Measurements from ENCODE around the gene KRT82. TPM values are rescaled to one million over a fixed set of nuclear protein-coding genes. Genes with fewer than 3 reads are reported as not detected.

Gene KRT82
- total RNA-seq, 2 experiments from 2014 or later = not detected

DNA sequence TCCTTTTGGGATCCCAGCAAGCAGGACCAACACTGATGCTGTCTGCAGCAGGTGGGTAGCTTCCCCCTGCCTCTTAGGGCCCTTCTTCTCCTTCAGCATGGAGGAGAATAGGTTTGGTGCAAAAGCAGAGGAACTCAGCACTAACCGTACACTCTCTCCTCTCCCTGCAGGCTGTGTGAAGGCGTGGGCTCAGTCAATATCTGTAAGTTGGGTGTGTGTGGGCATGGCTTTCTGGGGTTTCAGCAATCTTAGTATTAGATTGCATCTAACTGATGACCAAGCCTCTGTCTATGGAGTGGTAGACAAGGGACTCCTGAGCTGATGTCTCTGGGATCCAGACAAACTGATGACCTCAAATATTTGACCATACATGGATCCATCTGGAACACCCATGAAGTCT lies 53.2 kb downstream of the KRT82 start:
- Histone ChIP-seq H3K9me3 (ENCODE audit: low read length) (no peaks in the 10 kb centered on the region), H4K20me1 (ENCODE audit: insufficient read depth, low read length) (no peaks in the 10 kb centered on the region), H3K9me2 (ENCODE audit: insufficient read depth, low read length) (no peaks in the 10 kb centered on the region), H3K4me3 (ENCODE audit: low read depth, low read length, poor library complexity, severe bottlenecking) (no peak overlapping the region), H3K36me3 (ENCODE audit: insufficient read depth, low read length) (no peaks in the 10 kb centered on the region), H3K27ac (ENCODE audit: low read depth, low read length, poor library complexity, severe bottlenecking) (no peak overlapping the region), H3K4me2 (ENCODE audit: low read length) (no peak overlapping the region), H2AFZ (ENCODE audit: low read length) (no peak overlapping the region), H3K79me2 (ENCODE audit: insufficient read depth, low read depth, low read length) (no peaks in the 10 kb centered on the region), H3K4me1 (ENCODE audit: insufficient read depth, low read length, poor library complexity, severe bottlenecking) (peaks cover 12% of the 10 kb centered on the region)
- DNase-seq (ENCODE audit: low spot score) = no peak
- no TSS peak for BruUV-seq (replicated peaks)
- intact Hi-C loops (cut with micrococcal nuclease; ENCODE audit: unreplicated experiment) = no loop called here
- TF ChIP-seq EZH2phosphoT487 (IDR thresholded peaks at IDR 0.05; ENCODE audit: borderline replicate concordance, low read depth, low read length) = no peak
- TF ChIP-seq, protein P1, sequence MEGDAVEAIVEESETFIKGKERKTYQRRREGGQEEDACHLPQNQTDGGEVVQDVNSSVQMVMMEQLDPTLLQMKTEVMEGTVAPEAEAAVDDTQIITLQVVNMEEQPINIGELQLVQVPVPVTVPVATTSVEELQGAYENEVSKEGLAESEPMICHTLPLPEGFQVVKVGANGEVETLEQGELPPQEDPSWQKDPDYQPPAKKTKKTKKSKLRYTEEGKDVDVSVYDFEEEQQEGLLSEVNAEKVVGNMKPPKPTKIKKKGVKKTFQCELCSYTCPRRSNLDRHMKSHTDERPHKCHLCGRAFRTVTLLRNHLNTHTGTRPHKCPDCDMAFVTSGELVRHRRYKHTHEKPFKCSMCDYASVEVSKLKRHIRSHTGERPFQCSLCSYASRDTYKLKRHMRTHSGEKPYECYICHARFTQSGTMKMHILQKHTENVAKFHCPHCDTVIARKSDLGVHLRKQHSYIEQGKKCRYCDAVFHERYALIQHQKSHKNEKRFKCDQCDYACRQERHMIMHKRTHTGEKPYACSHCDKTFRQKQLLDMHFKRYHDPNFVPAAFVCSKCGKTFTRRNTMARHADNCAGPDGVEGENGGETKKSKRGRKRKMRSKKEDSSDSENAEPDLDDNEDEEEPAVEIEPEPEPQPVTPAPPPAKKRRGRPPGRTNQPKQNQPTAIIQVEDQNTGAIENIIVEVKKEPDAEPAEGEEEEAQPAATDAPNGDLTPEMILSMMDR (conservative IDR thresholded peaks at IDR 0.05; ENCODE audit: low read length) = no peak
- CTCF ChIA-PET (ENCODE audit: unreplicated experiment) = no interaction called here
- POLR2A ChIA-PET = interaction anchor here (0.5 kb wide), 1 partner anchor 1389 kb away, joined by 5 read pairs; no protein-coding TSS in a partner anchor

DNA sequence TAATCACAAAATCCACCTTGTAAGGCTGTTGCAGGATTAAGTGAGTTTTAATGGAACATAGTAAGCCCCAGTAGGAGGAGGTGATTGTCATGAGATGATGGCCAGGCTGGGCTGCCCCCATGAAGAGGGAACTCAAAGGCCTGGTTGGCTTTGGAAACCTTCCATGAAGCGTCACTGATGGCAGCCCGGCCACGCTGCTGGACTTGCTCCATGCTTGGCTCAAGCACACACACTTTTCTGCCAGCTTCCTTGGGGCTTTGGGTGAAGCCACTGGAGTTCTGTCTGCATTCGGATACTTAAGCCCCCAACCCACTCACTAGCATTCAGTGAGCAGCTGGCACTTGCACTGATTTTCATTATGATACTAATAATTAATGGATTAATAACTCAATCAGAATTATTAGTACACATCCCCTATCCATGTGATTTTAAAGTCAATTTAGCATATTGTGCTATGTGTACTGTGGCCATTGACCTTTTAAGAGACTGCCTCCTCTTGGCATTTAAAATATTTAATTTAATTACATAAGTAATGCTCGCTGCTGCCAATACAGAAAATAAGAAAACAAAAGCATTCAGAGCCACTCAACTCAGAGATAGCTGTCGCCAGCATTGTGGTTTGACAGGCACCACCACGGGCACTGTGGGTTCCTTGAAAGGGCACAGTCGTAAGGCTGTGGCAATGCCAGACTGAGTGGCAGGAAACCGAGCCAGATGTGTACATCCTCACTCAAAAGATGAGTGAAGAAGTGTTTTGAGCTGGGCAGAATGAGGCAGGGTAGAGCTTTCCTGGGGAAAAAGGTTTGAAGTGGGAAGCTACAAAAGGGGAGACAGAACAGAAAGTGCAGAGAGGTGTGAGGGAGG lies 54.7 kb downstream of the KRT82 start:
- CTCF ChIA-PET (ENCODE audit: unreplicated experiment) = no interaction called here
- H3K9me2 ChIP-seq (ENCODE audit: insufficient read depth, low read length) = no peaks in the 10 kb centered on the region
- TF ChIP-seq, protein P1 (conservative IDR thresholded peaks at IDR 0.05; ENCODE audit: low read length) = no peak
- TF ChIP-seq EZH2phosphoT487 (IDR thresholded peaks at IDR 0.05; ENCODE audit: borderline replicate concordance, low read depth, low read length) = no peak
- no peak overlapping the region for H3K4me3 ChIP-seq (ENCODE audit: low read depth, low read length, poor library complexity, severe bottlenecking)
- POLR2A ChIA-PET = no interaction called here
- no peaks in the 10 kb centered on the region for H3K9me3 ChIP-seq (ENCODE audit: low read length)
- DNase-seq (ENCODE audit: low spot score) = no peak
- H3K4me2 ChIP-seq (ENCODE audit: low read length) = no peak overlapping the region
- H3K36me3 ChIP-seq (ENCODE audit: insufficient read depth, low read length) = no peaks in the 10 kb centered on the region
- intact Hi-C loops (cut with micrococcal nuclease; ENCODE audit: unreplicated experiment) = no loop called here
- H2AFZ ChIP-seq (ENCODE audit: low read length) = no peak overlapping the region
- H3K27ac ChIP-seq (ENCODE audit: low read depth, low read length, poor library complexity, severe bottlenecking) = no peak overlapping the region
- BruUV-seq (replicated peaks) = no TSS peak
- no peaks in the 10 kb centered on the region for H3K4me1 ChIP-seq (ENCODE audit: insufficient read depth, low read length, poor library complexity, severe bottlenecking)
- no peaks in the 10 kb centered on the region for H4K20me1 ChIP-seq (ENCODE audit: insufficient read depth, low read length)
- no peaks in the 10 kb centered on the region for H3K79me2 ChIP-seq (ENCODE audit: insufficient read depth, low read depth, low read length)

DNA sequence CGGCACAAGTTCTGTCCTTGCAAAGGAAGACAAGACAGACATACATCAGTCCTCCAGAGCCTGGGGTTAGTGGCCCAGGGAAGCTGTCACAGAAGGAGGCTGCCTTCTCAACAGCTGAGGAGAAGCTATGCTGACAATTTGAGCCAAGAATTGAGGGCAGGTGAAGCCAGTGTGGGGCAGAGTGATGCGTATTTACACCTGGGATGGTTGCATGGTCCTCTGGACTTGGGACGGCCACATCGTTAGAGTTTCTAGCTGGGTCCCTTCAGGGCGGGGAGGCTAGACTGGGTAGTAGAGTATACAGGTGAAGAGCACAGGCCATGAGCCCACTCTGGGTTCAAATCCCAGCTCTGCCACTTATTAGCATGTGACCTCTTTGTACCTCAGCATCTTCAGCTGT lies 55.3 kb downstream of the KRT82 start:
- POLR2A ChIA-PET = interaction anchor here (0.6 kb wide), 1 partner anchor 23 kb away, joined by 3 read pairs; no protein-coding TSS in a partner anchor
- H3K9me2 ChIP-seq (ENCODE audit: insufficient read depth, low read length) = no peaks in the 10 kb centered on the region
- no peaks in the 10 kb centered on the region for H3K4me1 ChIP-seq (ENCODE audit: insufficient read depth, low read length, poor library complexity, severe bottlenecking)
- H3K36me3 ChIP-seq (ENCODE audit: insufficient read depth, low read length) = no peaks in the 10 kb centered on the region
- no peak overlapping the region for H2AFZ ChIP-seq (ENCODE audit: low read length)
- H4K20me1 ChIP-seq (ENCODE audit: insufficient read depth, low read length) = no peaks in the 10 kb centered on the region
- no peak for DNase-seq (ENCODE audit: low spot score)
- no peaks in the 10 kb centered on the region for H3K9me3 ChIP-seq (ENCODE audit: low read length)
- H3K79me2 ChIP-seq (ENCODE audit: insufficient read depth, low read depth, low read length) = no peaks in the 10 kb centered on the region
- no peak overlapping the region for H3K4me2 ChIP-seq (ENCODE audit: low read length)
- CTCF ChIA-PET (ENCODE audit: unreplicated experiment) = no interaction called here
- no peak for TF ChIP-seq EZH2phosphoT487 (IDR thresholded peaks at IDR 0.05; ENCODE audit: borderline replicate concordance, low read depth, low read length)
- TF ChIP-seq, protein P1 (conservative IDR thresholded peaks at IDR 0.05; ENCODE audit: low read length) = no peak
- intact Hi-C loops (cut with micrococcal nuclease; ENCODE audit: unreplicated experiment) = no loop called here
- no TSS peak for BruUV-seq (replicated peaks)
- H3K4me3 ChIP-seq (ENCODE audit: low read depth, low read length, poor library complexity, severe bottlenecking) = no peak overlapping the region
- H3K27ac ChIP-seq (ENCODE audit: low read depth, low read length, poor library complexity, severe bottlenecking) = no peak overlapping the region
